ENCODE results near the gene KRT33A. TPM values are rescaled to one million over a fixed set of nuclear protein-coding genes. Genes with fewer than 3 reads are reported as not detected.

Gene KRT33A
- total and polyA plus RNA-seq, 2 experiments from 2014 or later: not detected

DNA sequence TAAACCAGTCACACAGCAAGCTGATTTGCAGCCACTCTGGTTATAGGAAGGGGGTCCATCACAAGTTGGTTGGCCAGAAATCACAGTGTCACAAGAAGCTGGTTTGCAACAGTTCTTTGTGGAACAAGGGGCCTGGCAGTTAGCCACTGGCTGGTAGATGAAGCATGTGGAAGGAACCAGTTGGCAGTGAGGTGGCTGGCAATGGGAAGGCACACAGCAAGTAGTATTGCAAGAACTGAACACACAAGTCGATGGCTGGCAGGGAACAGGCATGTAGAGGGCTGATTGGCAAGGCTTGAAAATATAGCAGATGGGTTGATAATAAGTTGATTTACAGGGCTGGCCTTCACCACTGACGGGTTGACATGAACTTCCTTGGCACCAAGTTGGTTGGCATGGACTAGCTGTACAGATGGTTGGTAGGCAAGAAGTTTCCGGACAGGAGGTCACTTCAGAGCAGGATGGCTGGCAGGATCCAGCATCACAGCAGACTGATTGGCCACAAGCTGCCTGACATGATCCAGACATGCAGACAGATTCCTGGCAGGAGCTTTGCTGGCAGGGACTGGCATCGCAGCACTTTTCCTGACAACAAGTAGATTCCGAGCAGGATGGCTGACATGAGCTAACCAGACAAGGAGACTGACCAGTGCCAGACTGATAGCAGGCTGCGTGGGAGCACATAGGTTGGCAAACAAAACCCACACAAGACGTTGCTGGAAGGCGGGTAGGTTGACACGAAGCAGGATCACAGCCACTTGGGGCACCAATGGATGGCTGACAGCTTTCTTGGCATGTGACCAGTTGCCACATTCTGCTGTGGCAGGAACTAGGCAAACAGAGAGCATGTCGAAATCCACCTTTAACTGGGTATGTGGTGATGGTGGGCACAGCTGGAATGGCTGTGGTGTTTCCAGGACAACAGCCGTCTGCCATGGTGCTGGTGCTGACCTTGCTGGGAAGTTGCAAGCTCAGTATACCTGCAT is 48.4 kb downstream of the KRT33A start, which contains the start of gene KRTAP29-1:
TSS of gene KRTAP29-1 (minus strand) at position 936 of the 986 bp plus-strand sequence. CDS start at position 936, 0 bp downstream.
- no peaks in the 10 kb centered on the region for H3K9me3 ChIP-seq (ENCODE audit: low read depth)
- H3K27me3 ChIP-seq: no peaks in the 10 kb centered on the region
- H2AFZ ChIP-seq: no peak within 1 kb of the TSS
- TF ChIP-seq EZH2phosphoT487 (IDR thresholded peaks at IDR 0.05; ENCODE audit: low read depth, severe bottlenecking, unreplicated experiment) (no peak), EZH2 (IDR thresholded peaks at IDR 0.05; ENCODE audit: borderline replicate concordance) (no peak), CTCF (IDR thresholded peaks at IDR 0.05; ENCODE audit: poor library complexity) (no peak)
- no peaks in the 10 kb centered on the region for H3K79me2 ChIP-seq
- H3K4me3 ChIP-seq: no peak within 1 kb of the TSS
- no peak for DNase-seq (ENCODE audit: low spot score)
- WGBS (ENCODE audit: low lambda C conversion rate, missing lambda C conversion rate): 85% methylated on average over 11 of the region's 11 CpGs
- no peak within 1 kb of the TSS for H3K27ac ChIP-seq
- H4K20me1 ChIP-seq (ENCODE audit: insufficient read depth, poor library complexity, severe bottlenecking): no peaks in the 10 kb centered on the region
- no peaks in the 10 kb centered on the region for H3K4me1 ChIP-seq (ENCODE audit: insufficient read depth)
- H3K9me2 ChIP-seq (replicated peaks; ENCODE audit: insufficient read depth): no peaks in the 10 kb centered on the region
- no peak within 1 kb of the TSS for H3K4me2 ChIP-seq
- no peaks in the 10 kb centered on the region for H3K36me3 ChIP-seq (replicated peaks; ENCODE audit: insufficient read depth, low read depth)

DNA sequence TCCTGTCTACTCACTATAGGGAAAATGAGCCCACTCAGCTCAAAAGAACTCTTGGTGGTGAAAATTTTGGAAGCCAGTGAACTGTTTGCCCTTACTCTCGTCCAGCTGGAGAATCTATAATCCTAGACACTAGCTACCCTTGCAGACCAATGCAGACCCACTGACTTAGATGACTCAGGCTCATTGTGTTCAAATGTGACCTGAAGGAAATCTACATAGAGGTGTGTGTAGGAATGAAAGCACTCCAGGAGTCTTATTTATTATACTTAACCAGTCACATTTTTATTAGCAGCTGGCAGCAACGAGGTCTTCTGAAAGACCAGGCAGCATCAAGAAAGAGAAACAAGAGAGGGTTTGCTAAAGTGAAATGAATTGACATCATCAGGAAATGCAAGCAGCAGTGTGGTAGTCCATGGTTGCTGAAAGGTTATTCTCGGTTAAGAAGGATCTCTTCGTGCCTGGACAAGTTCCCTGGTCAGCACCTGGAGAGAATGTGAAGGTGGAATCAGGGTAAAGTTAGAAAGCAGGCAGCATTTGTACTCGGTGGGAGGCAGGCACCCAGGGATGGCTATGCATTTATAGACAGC is 49.3 kb downstream of the KRT33A start:
- H3K4me2 ChIP-seq: no peak overlapping the region
- H3K4me1 ChIP-seq (ENCODE audit: insufficient read depth): no peaks in the 10 kb centered on the region
- no peak overlapping the region for H2AFZ ChIP-seq
- no peak overlapping the region for H3K27ac ChIP-seq
- no peaks in the 10 kb centered on the region for H3K9me3 ChIP-seq (ENCODE audit: low read depth)
- no peaks in the 10 kb centered on the region for H3K9me2 ChIP-seq (replicated peaks; ENCODE audit: insufficient read depth)
- no peaks in the 10 kb centered on the region for H4K20me1 ChIP-seq (ENCODE audit: insufficient read depth, poor library complexity, severe bottlenecking)
- no peaks in the 10 kb centered on the region for H3K27me3 ChIP-seq
- 79% methylated on average over 5 of the region's 5 CpGs for WGBS (ENCODE audit: low lambda C conversion rate, missing lambda C conversion rate)
- TF ChIP-seq EZH2 (IDR thresholded peaks at IDR 0.05; ENCODE audit: borderline replicate concordance): no peak
- TF ChIP-seq CTCF (IDR thresholded peaks at IDR 0.05; ENCODE audit: poor library complexity): no peak
- TF ChIP-seq EZH2phosphoT487 (IDR thresholded peaks at IDR 0.05; ENCODE audit: low read depth, severe bottlenecking, unreplicated experiment): no peak
- H3K4me3 ChIP-seq: no peak overlapping the region
- no peak for DNase-seq (ENCODE audit: low spot score)
- H3K36me3 ChIP-seq (replicated peaks; ENCODE audit: insufficient read depth, low read depth): no peaks in the 10 kb centered on the region
- H3K79me2 ChIP-seq: no peaks in the 10 kb centered on the region

DNA sequence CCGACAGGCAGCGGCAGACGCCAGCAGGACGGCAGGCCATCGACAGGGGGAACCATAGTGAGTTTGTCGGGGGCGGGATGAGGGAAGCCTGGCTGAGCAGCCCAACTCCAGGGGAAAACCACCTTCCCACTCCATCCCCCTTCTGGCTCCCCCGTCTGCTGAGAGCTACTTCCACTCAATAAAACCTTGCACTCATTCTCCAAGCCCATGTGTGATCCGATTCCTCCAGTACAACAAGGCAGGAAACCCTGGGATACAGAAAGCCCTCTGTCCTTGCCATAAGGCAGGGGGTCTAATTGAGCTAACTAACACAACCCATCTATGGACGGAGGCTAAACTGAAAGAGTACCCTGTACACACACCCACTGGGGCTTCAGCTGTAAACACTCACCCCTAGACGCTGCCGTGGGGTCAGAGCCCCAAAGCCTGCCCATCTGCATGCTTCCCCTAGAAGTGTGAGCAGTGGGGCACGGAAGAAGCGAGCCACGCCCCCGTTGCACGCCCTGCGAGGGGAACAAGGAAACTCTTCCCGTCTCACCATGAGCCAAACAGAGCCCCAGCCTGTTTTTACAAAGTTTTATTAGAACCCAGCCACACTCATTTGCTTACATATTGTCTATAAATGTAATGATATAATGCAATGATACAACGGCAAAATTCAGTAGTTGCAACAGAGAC is 52.0 kb downstream of the KRT33A start:
- Histone ChIP-seq H2AFZ (no peak overlapping the region), H3K27ac (no peak overlapping the region), H3K9me3 (ENCODE audit: low read depth) (no peaks in the 10 kb centered on the region), H3K79me2 (no peaks in the 10 kb centered on the region), H3K4me1 (ENCODE audit: insufficient read depth) (no peaks in the 10 kb centered on the region), H3K27me3 (no peaks in the 10 kb centered on the region), H4K20me1 (ENCODE audit: insufficient read depth, poor library complexity, severe bottlenecking) (no peaks in the 10 kb centered on the region), H3K4me3 (no peak overlapping the region), H3K9me2 (replicated peaks; ENCODE audit: insufficient read depth) (no peaks in the 10 kb centered on the region), H3K4me2 (no peak overlapping the region), H3K36me3 (replicated peaks; ENCODE audit: insufficient read depth, low read depth) (no peaks in the 10 kb centered on the region)
- 90% methylated on average over 19 of the region's 20 CpGs for WGBS (ENCODE audit: low lambda C conversion rate, missing lambda C conversion rate)
- TF ChIP-seq EZH2phosphoT487 (IDR thresholded peaks at IDR 0.05; ENCODE audit: low read depth, severe bottlenecking, unreplicated experiment) (no peak), CTCF (IDR thresholded peaks at IDR 0.05; ENCODE audit: poor library complexity) (no peak), EZH2 (IDR thresholded peaks at IDR 0.05; ENCODE audit: borderline replicate concordance) (no peak)
- no peak for DNase-seq (ENCODE audit: low spot score)
